PC-3 (cell line): ENCODE results near the gene DOCK10.

ENCODE experiments used
- CTCF ChIP-seq: fragments of 300-600 bp; sonication (generic); conservative IDR thresholded peaks from 2 replicates; pipeline ENCODE4 v1.5.1; 2017; ENCODE audit warnings: antibody characterized with exemption, low read depth, mild to moderate bottlenecking, low read length
- EZH2 ChIP-seq: fragments of 300-600 bp; sonication (generic); IDR thresholded peaks from one replicate; pipeline ENCODE4 v1.6.1; 2017; ENCODE audit warnings: antibody characterized with exemption, mild to moderate bottlenecking, low read length; ENCODE audit not compliant: unreplicated experiment
- EZH2phosphoT487 ChIP-seq: fragments of 300-600 bp; sonication (generic); IDR thresholded peaks from 2 replicates; pipeline ENCODE4 v1.6.1; 2018; ENCODE audit warnings: mild to moderate bottlenecking, antibody characterized with exemption, low read length, borderline replicate concordance

GRCh38 chr2:224753743-224754540 lies 288.3 kb downstream of the DOCK10 start:
- TF ChIP-seq CTCF (no peak), EZH2 (no peak), EZH2phosphoT487 (no peak)
